Measurements from ENCODE around the gene MEIS1. TPM values are rescaled to one million over a fixed set of nuclear protein-coding genes. Genes with fewer than 3 reads are reported as not detected.

MEIS1 gene
- total and polyA plus RNA-seq, 2 of the 8 experiments (the other 6 are each of a cell fraction or from before 2014, with no cell fraction given), result 0.17 to 1.2 TPM

- TF ChIP-seq RNF2 (IDR thresholded peaks at IDR 0.05; ENCODE audit: borderline replicate concordance, low read depth, low read length, missing control alignments, poor library complexity, severe bottlenecking), result no peak
- no peak for TF ChIP-seq RXRA (IDR thresholded peaks at IDR 0.05; ENCODE audit: insufficient read depth, low read depth, low read length)
- TF ChIP-seq EZH2 (IDR thresholded peaks at IDR 0.05; ENCODE audit: low read depth, low read length, severe bottlenecking), result no peak
Observed at GRCh38 chr2:66429693-66430504, 5.0 kb upstream of the MEIS1 start (continued).

Data from H1 (cell line).